Fibroblast of pulmonary artery (primary cell): ENCODE measurements around the gene TMEM186.
A peak's percentile ranks its signal among the peaks of the same experiment; 100 is the strongest.
"Not testable (repeated sequence)": the region's sequence is repeated elsewhere in the genome, so short reads cannot be mapped to it uniquely, and the experiment has no call there.

Experiments used
- DNase-seq: peaks from one replicate; pipeline ENCODE4 v3.0.0-alpha.2; 2010; ENCODE audit warnings: low read depth
- H3K4me3 ChIP-seq: replicated peaks from 2 replicates; pipeline ENCODE4 v1.5.1; 2011; ENCODE audit warnings: low read depth, mild to moderate bottlenecking, control low read depth, low read length, moderate library complexity
- CTCF ChIP-seq: IDR thresholded peaks from 2 replicates; pipeline ENCODE4 v1.5.1; 2011; ENCODE audit warnings: mild to moderate bottlenecking, control low read depth, low read length, inconsistent platforms; ENCODE audit errors: missing control alignments

TMEM186 gene

GRCh38 chr16:8760021-8760420 is 37.4 kb downstream of the TMEM186 start:
- DNase-seq = no peak
- no peak for TF ChIP-seq CTCF
- no peak overlapping the region for H3K4me3 ChIP-seq

- TF ChIP-seq CTCF = no peak
- H3K4me3 ChIP-seq = no peak overlapping the region
- no peak for DNase-seq
These were observed 39.4 kb downstream of the TMEM186 start for GRCh38 chr16:8758022-8758421.

- TF ChIP-seq CTCF = no peak
- no peak overlapping the region for H3K4me3 ChIP-seq
- no peak for DNase-seq
These were observed 40.7 kb downstream of the TMEM186 start for GRCh38 chr16:8756755-8757154.

GRCh38 chr16:8753416-8754054 is 43.9 kb downstream of the TMEM186 start:
- TF ChIP-seq CTCF = no peak
- no peak for DNase-seq

GRCh38 chr16:8752706-8753105 is 44.7 kb downstream of the TMEM186 start:
- no peak overlapping the region for H3K4me3 ChIP-seq
- no peak for DNase-seq
- no peak for TF ChIP-seq CTCF

More at GRCh38 chr16:8753416-8754054, 43.9 kb downstream of the TMEM186 start:
- H3K4me3 ChIP-seq = no peak overlapping the region

GRCh38 chr16:8751481-8752311 is 45.7 kb downstream of the TMEM186 start:
- H3K4me3 ChIP-seq = no peak overlapping the region
- no peak for TF ChIP-seq CTCF
- peak; percentile 80 for DNase-seq

- not testable (repeated sequence) for DNase-seq, H3K4me3 ChIP-seq
These were observed 48.5 kb downstream of the TMEM186 start for GRCh38 chr16:8748944-8749343.
